GM19099 (cell line): ENCODE measurements around the gene CSNK1G2.

Experiments used
- POLR2A ChIP-seq: IDR thresholded peaks from 3 replicates; pipeline ENCODE4 v1.6.1; 2011; ENCODE audit warnings: low read depth; ENCODE audit not compliant: insufficient read length; ENCODE audit errors: extremely low read depth

CSNK1G2 gene

DNA sequence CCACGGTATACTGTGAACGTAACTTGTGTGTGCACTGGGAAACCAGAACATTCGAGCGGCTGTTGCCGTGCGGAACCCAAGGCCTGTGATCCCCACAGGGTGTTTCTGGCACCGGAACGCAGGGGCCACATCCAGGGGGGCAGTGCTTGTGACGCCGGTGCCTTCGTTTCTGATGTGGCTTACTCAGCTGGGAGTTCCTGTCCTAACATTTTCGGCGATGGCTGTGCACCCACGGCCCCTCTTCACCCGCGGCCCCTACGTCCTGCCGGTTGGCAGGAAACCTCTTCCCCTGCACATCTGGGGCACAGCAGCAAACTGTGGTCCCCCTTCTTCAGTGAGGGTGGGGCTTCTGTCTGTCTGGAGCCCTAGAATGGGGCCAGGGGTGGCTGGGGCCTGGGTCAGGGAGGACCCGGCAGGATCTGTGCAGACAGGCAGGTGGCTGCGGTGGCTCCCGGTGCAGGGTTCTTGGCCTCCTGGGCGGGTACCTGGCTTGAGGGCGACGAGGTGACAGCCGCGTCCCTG is 26.2 kb downstream of the CSNK1G2 start:
- TF ChIP-seq POLR2A: no peak

- TF ChIP-seq POLR2A: no peak
These were observed 27.6 kb downstream of the CSNK1G2 start for GRCh38 chr19:1968279-1969175.

DNA sequence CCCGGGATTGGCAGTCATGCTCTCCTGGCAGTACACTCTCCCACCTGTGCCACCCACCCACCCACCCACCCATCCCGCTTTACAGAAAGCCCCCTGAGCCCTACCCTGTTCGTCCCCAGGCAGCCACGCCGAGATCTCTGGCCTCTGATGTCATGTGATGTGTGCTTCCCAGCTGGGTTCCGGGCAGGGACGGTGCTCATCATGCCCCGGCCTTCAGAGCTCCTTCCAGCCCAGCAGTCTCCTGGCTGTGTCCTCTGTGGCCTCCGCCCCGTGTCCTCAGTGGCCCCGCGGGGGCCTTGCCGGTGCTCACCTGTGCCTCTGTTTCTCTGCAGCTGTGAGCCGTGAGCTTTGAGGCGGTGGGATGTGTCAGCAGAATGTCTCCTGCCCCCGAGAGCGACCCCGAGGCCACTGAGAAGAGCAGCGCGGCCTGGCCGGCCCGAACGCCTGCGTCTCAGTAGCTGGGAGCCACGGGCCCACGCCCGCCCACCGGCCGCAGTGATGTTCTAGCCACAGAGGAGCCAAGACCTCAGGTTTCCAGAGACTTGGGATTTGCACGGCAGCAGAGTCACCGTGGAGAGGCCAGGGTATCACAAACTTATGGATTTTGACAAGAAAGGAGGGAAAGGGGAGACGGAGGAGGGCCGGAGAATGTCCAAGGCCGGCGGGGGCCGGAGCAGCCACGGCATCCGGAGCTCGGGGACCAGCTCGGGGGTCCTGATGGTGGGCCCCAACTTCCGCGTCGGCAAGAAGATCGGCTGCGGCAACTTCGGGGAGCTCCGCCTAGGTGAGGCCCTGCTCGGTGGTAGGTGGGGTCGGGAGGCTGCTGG is 28.4 kb downstream of the CSNK1G2 start:
- TF ChIP-seq POLR2A: no peak

DNA sequence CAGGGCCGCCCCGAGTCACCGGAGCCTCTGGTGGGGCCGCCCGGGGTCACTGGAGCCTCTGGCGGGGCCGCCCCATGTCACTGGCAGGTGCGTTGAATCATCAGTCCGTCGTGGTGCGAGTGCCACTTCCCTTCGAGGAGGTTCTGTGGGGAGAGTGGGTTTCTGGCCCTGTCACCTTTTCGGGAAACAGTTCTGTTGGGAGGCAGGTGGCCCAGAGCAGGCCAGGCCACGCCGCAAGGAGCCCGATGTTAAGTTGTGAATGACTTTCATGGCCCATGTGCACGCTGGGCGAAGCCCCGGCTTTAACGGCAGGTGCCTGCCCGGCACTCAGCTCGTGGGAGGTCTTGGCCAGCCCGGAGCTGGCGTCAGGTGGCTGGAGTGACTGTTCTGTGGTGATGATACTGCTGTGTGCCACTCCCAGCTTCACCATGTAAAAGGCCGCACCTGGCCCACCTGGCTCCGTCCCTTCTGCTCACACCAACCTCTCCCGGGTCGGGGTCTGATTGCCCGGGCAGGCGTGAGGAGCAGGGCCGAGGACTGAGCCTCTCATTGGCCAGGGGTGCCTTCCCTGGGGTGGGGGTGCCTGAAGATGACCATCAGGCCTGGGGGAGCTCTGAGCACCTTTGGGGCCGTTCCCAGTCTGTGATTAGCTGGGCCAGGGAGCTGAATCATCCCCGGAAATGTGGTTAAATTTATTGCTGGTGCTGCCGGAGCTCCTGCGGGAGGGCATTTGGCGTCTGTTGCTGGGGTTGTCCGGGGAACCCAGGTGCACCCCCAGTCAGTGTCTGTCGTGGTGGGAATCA is 29.2 kb downstream of the CSNK1G2 start:
- no peak for TF ChIP-seq POLR2A

DNA sequence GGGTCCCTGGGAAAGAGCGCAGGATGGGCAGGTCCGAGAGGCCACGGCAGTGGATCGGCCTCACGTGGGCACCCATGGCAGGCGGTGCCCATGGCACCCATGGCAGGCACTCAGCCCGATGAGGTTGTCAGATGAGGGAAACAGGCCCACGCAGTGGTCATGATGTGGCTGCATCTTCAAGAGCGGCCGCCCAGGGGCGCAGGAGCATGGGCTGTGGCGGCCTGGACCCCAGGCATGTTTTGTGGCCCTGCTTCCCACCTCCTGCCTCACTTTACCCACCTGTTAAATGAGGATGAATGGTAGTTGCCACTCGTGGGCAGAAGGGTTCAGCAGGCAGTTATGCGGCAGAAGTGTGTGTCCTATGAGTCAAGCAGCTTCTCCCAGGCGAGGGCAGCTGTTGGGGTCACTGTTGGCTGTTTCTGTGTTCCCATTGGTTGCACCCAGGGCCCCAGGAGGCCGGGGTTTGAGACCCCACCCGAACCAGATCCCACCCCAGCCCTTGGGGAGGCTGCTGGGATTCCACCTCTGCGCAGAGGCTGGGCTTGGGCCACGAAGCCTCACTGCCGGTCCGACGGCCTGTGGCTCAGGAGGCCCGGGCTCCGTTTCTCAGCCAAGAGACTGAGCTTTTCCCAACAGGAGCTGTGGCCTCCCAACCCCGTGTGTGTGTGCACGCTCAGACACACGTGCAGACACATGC is 30.0 kb downstream of the CSNK1G2 start:
- TF ChIP-seq POLR2A: no peak

GRCh38 chr19:1974381-1975161 is 33.6 kb downstream of the CSNK1G2 start:
- no peak for TF ChIP-seq POLR2A

DNA sequence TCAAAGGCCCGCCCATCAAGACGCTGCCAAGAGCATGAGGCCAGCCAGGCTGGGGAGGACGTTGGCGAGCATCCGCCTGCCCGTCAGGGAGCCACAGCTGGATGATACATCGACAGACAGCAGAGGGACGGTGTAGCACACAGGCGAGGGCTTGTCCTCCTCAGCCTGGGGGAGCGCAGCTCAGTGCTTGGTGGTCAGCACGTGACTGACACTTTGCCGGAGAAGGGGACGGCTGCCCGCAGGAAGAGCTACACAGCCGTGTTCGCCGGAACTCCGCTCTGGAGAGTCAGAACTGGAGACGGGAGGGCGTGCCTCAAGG is 34.1 kb downstream of the CSNK1G2 start:
- no peak for TF ChIP-seq POLR2A

GRCh38 chr19:1977120-1977519 is 36.1 kb downstream of the CSNK1G2 start:
- no peak for TF ChIP-seq POLR2A

GRCh38 chr19:1978346-1978894 is 37.4 kb downstream of the CSNK1G2 start:
- TF ChIP-seq POLR2A: no peak

GRCh38 chr19:1979017-1979416 is 38.0 kb downstream of the CSNK1G2 start:
- no peak for TF ChIP-seq POLR2A

DNA sequence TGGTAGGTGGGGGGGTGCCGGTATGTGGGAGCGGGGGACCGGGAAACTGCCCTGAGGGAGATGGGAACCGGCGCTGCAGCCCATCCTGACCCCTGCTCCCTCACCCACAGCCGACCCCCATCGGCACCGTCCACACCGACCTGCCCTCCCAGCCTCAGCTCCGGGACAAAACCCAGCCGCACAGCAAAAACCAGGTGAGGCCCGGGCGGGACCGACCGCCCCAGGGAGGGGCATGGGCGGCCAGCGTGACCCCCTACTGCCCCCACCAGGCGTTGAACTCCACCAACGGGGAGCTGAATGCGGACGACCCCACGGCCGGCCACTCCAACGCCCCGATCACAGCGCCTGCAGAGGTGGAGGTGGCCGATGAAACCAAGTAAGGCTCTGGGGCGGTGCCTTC is 38.7 kb downstream of the CSNK1G2 start:
- TF ChIP-seq POLR2A: no peak

GRCh38 chr19:1980091-1980808 is 39.3 kb downstream of the CSNK1G2 start:
- TF ChIP-seq POLR2A: no peak

DNA sequence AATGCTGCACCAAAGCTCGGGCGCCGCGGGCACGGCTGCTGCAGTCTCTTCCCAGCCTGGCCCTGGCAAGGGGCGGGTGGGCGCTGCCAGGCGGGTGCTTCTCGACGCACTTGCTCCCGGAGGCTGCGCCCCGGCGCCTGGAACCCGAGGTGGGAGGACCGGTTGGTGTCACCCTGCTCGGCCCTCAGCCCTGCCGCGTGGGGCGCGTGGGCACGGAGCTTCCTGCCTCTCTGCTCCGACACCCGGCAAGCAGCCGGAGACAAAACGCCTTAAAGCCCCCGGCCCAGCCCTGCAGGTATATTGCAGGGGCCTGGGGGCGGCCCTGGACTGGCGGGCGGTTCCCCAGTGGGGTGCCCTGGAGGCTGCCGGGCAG is 39.8 kb downstream of the CSNK1G2 start:
- TF ChIP-seq POLR2A: no peak
